Mesenchymal stem cell (in vitro differentiated cells and primary cell): ENCODE results near the gene CIAO2A.

ENCODE experiments used
- DNase-seq: peaks from one replicate; pipeline ENCODE4 v3.0.0-alpha.2; 2013
- H2AFZ ChIP-seq: one replicate; pipeline ENCODE4 v1.6.1; 2013; ENCODE audit warnings: low read depth, mild to moderate bottlenecking, control low read depth, inconsistent platforms, low read length, moderate library complexity
- H2AK5ac ChIP-seq: 2 replicates; pipeline ENCODE4 v1.6.1; 2013; ENCODE audit warnings: low read length, moderate library complexity, mild to moderate bottlenecking, inconsistent platforms; ENCODE audit not compliant: severe bottlenecking
- H2BK120ac ChIP-seq: one replicate; pipeline ENCODE4 v1.6.1; 2013; ENCODE audit warnings: low read depth, mild to moderate bottlenecking, inconsistent platforms, low read length, moderate library complexity
- H2BK12ac ChIP-seq, 2 experiments: one replicate each; pipeline ENCODE4 v1.6.1; 2013; ENCODE audit warnings: inconsistent platforms in 2 of 2, low read length in 2 of 2, mild to moderate bottlenecking in 2 of 2, moderate library complexity in 2 of 2, control low read depth in 1 of 2
- H2BK15ac ChIP-seq: one replicate; pipeline ENCODE4 v1.6.1; 2013; ENCODE audit warnings: mild to moderate bottlenecking, low read depth, inconsistent platforms; ENCODE audit not compliant: poor library complexity, severe bottlenecking
- H2BK5ac ChIP-seq: 2 replicates; pipeline ENCODE4 v1.6.1; 2013; ENCODE audit warnings: low read depth, mild to moderate bottlenecking, low read length, control low read depth, inconsistent platforms; ENCODE audit not compliant: poor library complexity, severe bottlenecking
- H3K14ac ChIP-seq, 2 experiments: one replicate each; pipeline ENCODE4 v1.6.1; 2013; ENCODE audit warnings: inconsistent platforms in 2 of 2, low read length in 2 of 2, control low read depth in 1 of 2, mild to moderate bottlenecking in 1 of 2, moderate library complexity in 1 of 2
- H3K18ac ChIP-seq, 2 experiments: one replicate each; pipeline ENCODE4 v1.6.1; 2013; ENCODE audit warnings: inconsistent platforms in 2 of 2, low read length in 2 of 2, control low read depth in 1 of 2, low read depth in 1 of 2, mild to moderate bottlenecking in 1 of 2
- H3K23ac ChIP-seq, 2 experiments: one replicate each; pipeline ENCODE4 v1.6.1; 2013; ENCODE audit warnings: inconsistent platforms in 2 of 2, low read length in 2 of 2, mild to moderate bottlenecking in 2 of 2, moderate library complexity in 2 of 2, control low read depth in 1 of 2
- H3K27ac ChIP-seq: 2 replicates; pipeline ENCODE4 v1.5.1; 2013; ENCODE audit warnings: mild to moderate bottlenecking, moderate library complexity, low read length, control low read depth, inconsistent platforms; ENCODE audit not compliant: poor library complexity, severe bottlenecking
- H3K27me3 ChIP-seq, 2 experiments: 2 replicates each; pipeline versions ENCODE4 v1.6.1 to v1.7.0; 2013; ENCODE audit warnings: low read length in 2 of 2, mild to moderate bottlenecking in 2 of 2, moderate library complexity in 2 of 2, control low read depth in 1 of 2, inconsistent platforms in 1 of 2; ENCODE audit not compliant: control insufficient read depth in 1 of 2, insufficient read depth in 1 of 2
- H3K36me3 ChIP-seq, 2 experiments: 2 replicates each; pipeline versions ENCODE4 v1.6.1 to v1.7.0; 2013; ENCODE audit warnings: low read length in 2 of 2, control low read depth in 1 of 2, inconsistent platforms in 1 of 2, low read depth in 1 of 2, mild to moderate bottlenecking in 1 of 2; ENCODE audit not compliant: insufficient read depth in 2 of 2, control insufficient read depth in 1 of 2
- H3K4ac ChIP-seq, 2 experiments: one replicate each; pipeline ENCODE4 v1.6.1; 2013; ENCODE audit warnings: inconsistent platforms in 2 of 2, low read length in 2 of 2, mild to moderate bottlenecking in 2 of 2, moderate library complexity in 2 of 2, control low read depth in 1 of 2, low read depth in 1 of 2
- H3K4me1 ChIP-seq: 2 replicates; pipeline ENCODE4 v1.6.1; 2013; ENCODE audit warnings: low read depth, low read length, control low read depth; ENCODE audit not compliant: control insufficient read depth, insufficient read depth
- H3K4me2 ChIP-seq: 2 replicates; pipeline ENCODE4 v1.6.1; 2013; ENCODE audit warnings: low read length, mild to moderate bottlenecking, inconsistent platforms; ENCODE audit not compliant: poor library complexity, severe bottlenecking
- H3K4me3 ChIP-seq, 2 experiments: 2 replicates each; pipeline versions ENCODE4 v1.5.1 to v1.7.0; 2013; ENCODE audit warnings: low read length in 2 of 2, mild to moderate bottlenecking in 2 of 2, control low read depth in 1 of 2, low read depth in 1 of 2; ENCODE audit not compliant: insufficient read depth in 1 of 2
- H3K79me1 ChIP-seq: replicated peaks from 2 replicates; pipeline ENCODE4 v1.6.1; 2013; ENCODE audit warnings: mild to moderate bottlenecking, control low read depth, low read length, inconsistent platforms; ENCODE audit not compliant: poor library complexity, severe bottlenecking
- H3K9ac ChIP-seq: 2 replicates; pipeline ENCODE4 v1.7.0; 2013; ENCODE audit warnings: mild to moderate bottlenecking, low read length, moderate library complexity
- H3K9me3 ChIP-seq: 2 replicates; pipeline ENCODE4 v1.7.0; 2013; ENCODE audit warnings: mild to moderate bottlenecking, low read length; ENCODE audit not compliant: control insufficient read depth
- H4K8ac ChIP-seq: one replicate; pipeline ENCODE4 v1.6.1; 2013; ENCODE audit warnings: inconsistent platforms, mild to moderate bottlenecking, low read length, moderate library complexity
- H4K91ac ChIP-seq: one replicate; pipeline ENCODE4 v1.6.1; 2013; ENCODE audit warnings: mild to moderate bottlenecking, low read length, inconsistent platforms
- WGBS: methylation state at CpG from one replicate; pipeline ENCODE4 v1.1.7; 2013; ENCODE audit warnings: mixed read lengths; 5-methylcytosine and 5-hydroxymethylcytosine counted together

CIAO2A gene

DNA sequence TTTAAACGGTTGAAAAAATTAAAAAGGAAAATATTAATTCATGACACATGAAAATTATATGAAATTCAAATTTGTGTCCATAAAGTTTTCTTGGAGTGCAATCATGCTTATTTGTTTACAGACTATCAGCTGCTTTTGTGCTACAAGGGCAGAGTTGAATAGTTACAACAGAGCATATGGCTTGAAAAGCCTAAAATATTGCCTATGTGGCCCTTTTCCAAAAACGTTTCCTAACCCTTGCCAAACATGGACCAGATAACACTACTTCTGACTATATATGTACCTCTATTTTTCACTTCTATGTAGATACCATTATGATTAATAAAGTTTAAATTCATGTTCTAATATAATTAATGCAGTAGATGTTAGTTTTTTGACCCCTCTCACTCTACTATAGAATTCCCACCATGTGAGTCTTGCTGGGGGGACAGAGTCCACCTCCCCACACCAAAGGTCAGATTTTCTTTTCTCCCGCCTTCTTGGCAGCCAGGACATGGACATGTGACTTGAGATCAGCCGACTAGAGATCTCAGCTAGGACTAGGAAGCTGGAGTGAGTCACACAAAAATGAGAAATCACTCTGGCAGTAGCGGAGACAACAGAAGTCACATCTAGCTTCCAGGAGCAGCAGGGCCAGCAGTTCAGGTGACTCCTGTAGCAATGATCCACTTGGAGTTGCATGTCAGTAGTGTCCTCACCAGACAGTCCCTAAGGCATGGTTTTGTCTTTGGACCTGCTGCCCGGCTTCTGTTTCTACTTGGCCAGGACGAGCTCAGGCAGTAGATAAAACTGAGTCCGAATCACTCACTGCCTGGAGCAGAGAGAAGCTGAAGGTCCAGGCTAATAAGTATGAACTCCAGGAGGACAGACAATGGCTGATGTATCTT lies 22.4 kb downstream of the CIAO2A start:
- Histone ChIP-seq H3K18ac (peak overlapping the region; percentile 2 to 68), H2BK15ac (no peak overlapping the region), H4K91ac (no peak overlapping the region), H3K9me3 (no peaks in the 10 kb centered on the region), H2BK12ac (peak overlapping the region in 1 of 2 experiments; percentile 48), H2BK5ac (no peak overlapping the region), H3K4ac (peak overlapping the region in 1 of 2 experiments; percentile 74), H3K4me1 (peaks cover 6% of the 10 kb centered on the region), H3K36me3 (peaks cover 6 to 31% of the 10 kb centered on the region in 2 experiments), H3K27me3 (no peaks in the 10 kb centered on the region), H3K4me2 (no peak overlapping the region), H3K14ac (peak overlapping the region in 1 of 2 experiments; percentile 83), H3K9ac (peak overlapping the region; percentile 78), H3K27ac (peak overlapping the region; percentile 56), H4K8ac (no peak overlapping the region), H3K4me3 (no peak overlapping the region), H2AK5ac (no peak overlapping the region), H3K79me1 (peaks cover 6% of the 10 kb centered on the region), H2AFZ (no peak overlapping the region), H2BK120ac (no peak overlapping the region), H3K23ac (no peak overlapping the region)
- WGBS = 73% methylated on average over 6 of the region's 8 CpGs
- DNase-seq = peak; percentile 85

DNA sequence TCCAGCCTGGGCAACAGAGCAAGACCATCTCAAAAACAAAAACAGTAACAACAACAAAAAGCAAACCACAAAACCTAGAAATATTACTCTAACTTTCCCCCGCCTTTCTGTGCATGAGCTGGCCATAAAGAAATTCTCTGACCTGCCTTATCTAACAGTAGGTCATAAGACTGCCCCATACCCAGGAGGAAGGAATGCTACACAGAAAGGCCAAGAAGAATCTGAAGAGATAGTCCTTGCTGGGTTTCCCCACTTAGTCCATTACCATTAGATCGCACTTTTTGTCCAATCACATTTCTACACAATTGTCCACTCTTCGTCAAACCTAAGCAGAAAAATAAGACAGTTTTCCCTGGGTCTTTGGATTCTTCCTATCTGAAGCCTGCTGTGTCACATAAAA lies 23.5 kb downstream of the CIAO2A start:
- H3K27me3 ChIP-seq = no peaks in the 10 kb centered on the region
- peaks cover 5% of the 10 kb centered on the region for H3K79me1 ChIP-seq
- WGBS = 97% methylated on average over 3 of the region's 3 CpGs
- no peak overlapping the region for H3K23ac ChIP-seq
- H2BK5ac ChIP-seq = no peak overlapping the region
- no peak overlapping the region for H3K4ac ChIP-seq
- H3K4me1 ChIP-seq = peaks cover 6% of the 10 kb centered on the region
- peak overlapping the region; percentile 78 for H3K9ac ChIP-seq
- no peak overlapping the region for H2BK12ac ChIP-seq
- no peak overlapping the region for H2AFZ ChIP-seq
- H4K91ac ChIP-seq = peak overlapping the region; percentile 59
- no peak for DNase-seq
- no peak overlapping the region for H3K4me2 ChIP-seq
- H2AK5ac ChIP-seq = peak overlapping the region; percentile 26
- no peak overlapping the region for H3K4me3 ChIP-seq
- peak overlapping the region; percentile 36 for H4K8ac ChIP-seq
- H2BK120ac ChIP-seq = no peak overlapping the region
- no peaks in the 10 kb centered on the region for H3K9me3 ChIP-seq
- peak overlapping the region in 1 of 2 experiments; percentile 21 for H3K18ac ChIP-seq
- H3K27ac ChIP-seq = no peak overlapping the region
- H3K36me3 ChIP-seq = peaks cover 6 to 25% of the 10 kb centered on the region in 2 experiments
- no peak overlapping the region for H3K14ac ChIP-seq
- no peak overlapping the region for H2BK15ac ChIP-seq

DNA sequence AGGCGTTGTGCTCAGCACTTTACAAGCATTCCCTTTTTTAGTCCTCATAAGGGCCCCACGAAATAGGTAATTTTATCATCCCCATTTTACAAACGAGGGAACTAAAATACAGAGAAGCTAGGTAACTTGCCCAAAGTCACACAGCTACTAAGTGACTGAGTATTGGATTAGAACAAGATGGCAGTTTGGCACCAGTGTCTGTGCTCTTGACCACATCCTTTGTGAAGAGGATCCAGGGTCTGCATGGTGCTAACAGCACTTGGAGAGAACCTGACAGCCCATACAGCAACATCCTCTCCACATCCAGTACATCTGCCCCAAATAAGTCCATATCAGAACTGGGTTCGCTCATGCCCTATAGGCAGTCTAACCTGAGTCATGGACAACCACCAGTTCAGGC lies 25.5 kb downstream of the CIAO2A start:
- Histone ChIP-seq H2BK12ac (no peak overlapping the region), H2BK15ac (no peak overlapping the region), H3K27ac (no peak overlapping the region), H3K9me3 (no peaks in the 10 kb centered on the region), H3K4ac (no peak overlapping the region), H3K9ac (peak overlapping the region; percentile 79), H3K4me1 (peaks cover 6% of the 10 kb centered on the region), H2BK120ac (no peak overlapping the region), H2BK5ac (no peak overlapping the region), H3K18ac (no peak overlapping the region), H3K4me2 (no peak overlapping the region), H2AFZ (no peak overlapping the region), H4K8ac (no peak overlapping the region), H2AK5ac (no peak overlapping the region), H3K36me3 (peaks cover 4 to 8% of the 10 kb centered on the region in 2 experiments), H3K23ac (no peak overlapping the region), H3K27me3 (no peaks in the 10 kb centered on the region), H3K79me1 (no peaks in the 10 kb centered on the region), H3K4me3 (no peak overlapping the region), H4K91ac (no peak overlapping the region), H3K14ac (no peak overlapping the region)
- no peak for DNase-seq
- WGBS = 65% methylated on average over 3 of the region's 4 CpGs

DNA sequence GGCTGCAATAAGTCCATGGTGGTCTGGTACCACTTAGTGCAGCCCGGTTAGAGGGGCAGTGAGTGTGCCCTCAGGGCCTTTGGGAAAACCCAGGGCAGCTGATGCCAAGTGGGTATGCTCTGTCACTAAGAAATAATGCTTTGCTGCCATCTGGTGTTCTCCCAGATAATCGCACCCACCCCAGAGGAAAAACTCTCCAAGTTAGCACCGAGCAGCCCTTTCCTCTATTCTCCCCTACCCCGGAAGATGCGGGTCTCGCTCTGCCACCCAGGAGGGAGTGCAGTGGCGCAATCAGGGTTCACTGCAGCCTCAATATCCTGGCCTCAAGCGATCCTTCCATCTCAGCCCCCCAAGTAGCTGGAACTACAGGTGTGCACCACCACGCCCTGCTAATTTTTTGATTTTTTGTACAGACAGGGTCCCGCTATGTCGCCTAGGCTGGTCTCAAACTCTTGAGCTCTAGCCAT lies 26.0 kb downstream of the CIAO2A start:
- peak; percentile 74 for DNase-seq
- Histone ChIP-seq H3K27ac (no peak overlapping the region), H3K4me3 (no peak overlapping the region), H3K4ac (no peak overlapping the region), H3K9ac (peak overlapping the region; percentile 79), H2BK120ac (no peak overlapping the region), H3K27me3 (no peaks in the 10 kb centered on the region), H4K8ac (no peak overlapping the region), H2BK5ac (no peak overlapping the region), H3K4me2 (peak overlapping the region; percentile 29), H3K4me1 (peaks cover 6% of the 10 kb centered on the region), H3K36me3 (peaks cover 4 to 5% of the 10 kb centered on the region in 2 experiments), H3K14ac (no peak overlapping the region), H2BK15ac (no peak overlapping the region), H2AFZ (peak overlapping the region; percentile 43), H2BK12ac (peak overlapping the region in 1 of 2 experiments; percentile 49), H3K9me3 (no peaks in the 10 kb centered on the region), H4K91ac (no peak overlapping the region), H3K23ac (no peak overlapping the region), H2AK5ac (no peak overlapping the region), H3K18ac (no peak overlapping the region), H3K79me1 (no peaks in the 10 kb centered on the region)
- 28% methylated on average over 11 of the region's 11 CpGs for WGBS
